ENCODE data around the gene CYP27A1. TPM values are rescaled to one million over a fixed set of nuclear protein-coding genes. Genes with fewer than 3 reads are reported as not detected.
A peak's percentile ranks its signal among the peaks of the same experiment; 100 is the strongest.

Gene CYP27A1
- polyA plus RNA-seq, 2 of the 4 experiments (the other 2 are of a cell fraction) = 0.13 to 0.14 TPM

- 0 out of 6 replicates have a peak overlapping the region, but pooled peaks of 1 of the 2 experiments have one; percentile 12 for H3K27ac ChIP-seq
- H3K4me2 ChIP-seq = peak overlapping the region; percentile 18; the same call in 1 of the 3 replicates
- peaks cover 25% of the 10 kb centered on the region for H3K4me1 ChIP-seq
- TF ChIP-seq CTCF (IDR thresholded peaks at IDR 0.05) (peak; percentile 83), MAFK (IDR thresholded peaks at IDR 0.05; ENCODE audit: partially characterized antibody) (no peak), HOXB13 (CRISPR knock-in tag; IDR thresholded peaks at IDR 0.05; ENCODE audit: low read depth) (no peak), RAD21 (conservative IDR thresholded peaks at IDR 0.05 in 1 of 2, IDR thresholded peaks at IDR 0.05 in 1 of 2) (peak; percentile 82 to 88), FOSL2 (IDR thresholded peaks at IDR 0.05) (no peak), FOSL2 (CRISPR knock-in tag; IDR thresholded peaks at IDR 0.05) (no peak), RCOR1 (IDR thresholded peaks at IDR 0.05; ENCODE audit: low read depth, low read length) (no peak), MAZ (IDR thresholded peaks at IDR 0.05; ENCODE audit: borderline replicate concordance, low read depth, low read length) (no peak), SMC3 (IDR thresholded peaks at IDR 0.05) (peak; percentile 71)
- 49% methylated on average over 16 of the region's 16 CpGs for WGBS (ENCODE audit: missing lambda C conversion rate)
- H3K9me3 ChIP-seq = no peaks in the 10 kb centered on the region
- ChIA-PET POLR2A (no interaction called here), CTCF (interaction anchor here (0.6 to 6.2 kb wide), 22 partner anchors 11 to 288 kb away, joined by 3 to 57 read pairs (median 5); partner anchors contain the start of gene TTLL4)
- FAIRE-seq (no peak), ATAC-seq (peak; percentile 36 to 73; a peak in 4 of 6 replicates), DNase-seq (ENCODE audit: low read depth in 1 of 2, low spot score in 1 of 2) (peak in 1 of 2 experiments; percentile 75)
- H3K4me3 ChIP-seq = no peak overlapping the region
Observed at GRCh38 chr2:218852911-218853667, 71.1 kb downstream of the CYP27A1 start.

- WGBS (ENCODE audit: missing lambda C conversion rate) = 65% methylated on average over 5 of the region's 5 CpGs
Observed at GRCh38 chr2:218853766-218854165, 71.8 kb downstream of the CYP27A1 start.

More at GRCh38 chr2:218853766-218854165, 71.8 kb downstream of the CYP27A1 start:
- no peak for TF ChIP-seq CTCF (IDR thresholded peaks at IDR 0.05)
- TF ChIP-seq SMC3 (IDR thresholded peaks at IDR 0.05) = no peak
- TF ChIP-seq HOXB5 (CRISPR knock-in tag; IDR thresholded peaks at IDR 0.05) = no peak
- no peak for TF ChIP-seq JUN (IDR thresholded peaks at IDR 0.05)
- no peak for TF ChIP-seq CEBPB (IDR thresholded peaks at IDR 0.05)
- no peak for TF ChIP-seq HMGXB4 (CRISPR knock-in tag; IDR thresholded peaks at IDR 0.05; ENCODE audit: borderline replicate concordance)
- TF ChIP-seq TP53 (CRISPR knock-in tag; IDR thresholded peaks at IDR 0.05) = no peak
- no peak for TF ChIP-seq FOSL2 (IDR thresholded peaks at IDR 0.05)
- TF ChIP-seq FOSL2 (CRISPR knock-in tag; IDR thresholded peaks at IDR 0.05) = no peak
- no peak for TF ChIP-seq CBX2 (IDR thresholded peaks at IDR 0.05; ENCODE audit: borderline replicate concordance, low read depth)
- TF ChIP-seq HOXB13 (CRISPR knock-in tag; IDR thresholded peaks at IDR 0.05; ENCODE audit: low read depth) = no peak
- no peak for TF ChIP-seq FOSB (CRISPR knock-in tag; IDR thresholded peaks at IDR 0.05)
- TF ChIP-seq FOXS1 (CRISPR knock-in tag; IDR thresholded peaks at IDR 0.05) = no peak
- TF ChIP-seq RFX5 (IDR thresholded peaks at IDR 0.05) = no peak
- no peak for TF ChIP-seq HEYL (CRISPR knock-in tag; IDR thresholded peaks at IDR 0.05)
- TF ChIP-seq BHLHE40 (IDR thresholded peaks at IDR 0.05; ENCODE audit: low read depth, low read length) = no peak
- TF ChIP-seq ATOH8 (CRISPR knock-in tag; IDR thresholded peaks at IDR 0.05; ENCODE audit: low read depth) = no peak
- no peak for TF ChIP-seq RARB (CRISPR knock-in tag; IDR thresholded peaks at IDR 0.05)
- no peak for TF ChIP-seq REST (IDR thresholded peaks at IDR 0.05)
- no peak for TF ChIP-seq SREBF2 (IDR thresholded peaks at IDR 0.05)
- no peak for FAIRE-seq
- ChIA-PET CTCF (interaction anchor here (0.6 to 6.2 kb wide), 10 partner anchors 11 to 461 kb away, joined by 3 to 57 read pairs (median 4); no protein-coding TSS in a partner anchor), POLR2A (no interaction called here)
- ATAC-seq = peak; percentile 28 to 32; a peak in 5 of 6 replicates
- H3K4me2 ChIP-seq = 0 out of 3 replicates have a peak overlapping the region, but pooled peaks have one; percentile 10
- H3K4me3 ChIP-seq = no peak overlapping the region
- 0 out of 6 replicates have a peak overlapping the region, but pooled peaks of 1 of the 2 experiments have one; percentile 12 for H3K27ac ChIP-seq
- no peaks in the 10 kb centered on the region for H3K9me3 ChIP-seq
- peak in 1 of 2 experiments; percentile 29 for DNase-seq (ENCODE audit: low read depth in 1 of 2, low spot score in 1 of 2)
- H3K4me1 ChIP-seq = peaks cover 31% of the 10 kb centered on the region
